WERI-Rb-1 (cell line): Measurements from ENCODE around the gene SYS1.

Experiments used
- DNase-seq: peaks from one replicate; pipeline ENCODE4 v3.0.0-alpha.2; 2020
- H3K27ac ChIP-seq: fragments of 250-450 bp; sonication (Bioruptor Pico); 2 replicates; pipeline ENCODE4 v1.5.1; 2020; ENCODE audit warnings: mild to moderate bottlenecking, moderate library complexity
- H3K27me3 ChIP-seq: fragments of 250-450 bp; sonication (Bioruptor Pico); 2 replicates; pipeline ENCODE4 v1.5.1; 2021; ENCODE audit warnings: mild to moderate bottlenecking, low read depth, moderate library complexity; ENCODE audit not compliant: insufficient read depth, severe bottlenecking
- H3K36me3 ChIP-seq: fragments of 250-450 bp; sonication (Bioruptor Pico); 2 replicates; pipeline ENCODE4 v1.5.1; 2020; ENCODE audit warnings: mild to moderate bottlenecking, moderate library complexity
- H3K4me3 ChIP-seq: 2 replicates; pipeline ENCODE4 v1.5.1; 2011; ENCODE audit warnings: low read depth, mild to moderate bottlenecking, control low read depth, low read length
- H3K9me3 ChIP-seq: fragments of 250-450 bp; sonication (Bioruptor Pico); 2 replicates; pipeline ENCODE4 v1.5.1; 2021; ENCODE audit warnings: mild to moderate bottlenecking, moderate library complexity; ENCODE audit not compliant: severe bottlenecking
- CTCF ChIP-seq: IDR thresholded peaks from 2 replicates; pipeline ENCODE4 v1.5.1; 2011; ENCODE audit warnings: low read depth, mild to moderate bottlenecking, control low read depth, inconsistent platforms, low read length

Gene SYS1

DNA sequence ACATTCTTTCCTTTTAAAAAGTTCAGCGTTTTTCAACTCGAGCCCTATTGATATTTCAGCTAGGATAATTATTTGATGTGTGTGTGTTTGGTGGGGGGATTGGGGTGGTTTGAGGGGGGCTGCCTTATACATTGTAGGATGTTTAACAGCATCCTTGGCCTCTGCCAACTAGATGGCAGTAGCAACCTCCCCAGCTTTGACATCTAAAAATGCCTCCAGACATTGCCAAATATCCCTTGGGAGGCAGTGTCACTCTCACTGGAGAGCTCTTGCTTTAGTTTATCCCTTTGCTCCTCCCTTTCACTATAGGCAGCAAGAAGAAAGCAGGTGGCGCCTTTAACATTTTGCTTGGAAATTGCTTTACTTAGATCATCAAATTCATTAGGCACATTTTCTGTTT, 29.8 kb downstream of the SYS1 start:
- Histone ChIP-seq H3K27me3 (no peaks in the 10 kb centered on the region), H3K4me3 (no peak overlapping the region), H3K36me3 (no peaks in the 10 kb centered on the region), H3K9me3 (no peaks in the 10 kb centered on the region), H3K27ac (no peak overlapping the region)
- no peak for DNase-seq
- no peak for TF ChIP-seq CTCF

DNA sequence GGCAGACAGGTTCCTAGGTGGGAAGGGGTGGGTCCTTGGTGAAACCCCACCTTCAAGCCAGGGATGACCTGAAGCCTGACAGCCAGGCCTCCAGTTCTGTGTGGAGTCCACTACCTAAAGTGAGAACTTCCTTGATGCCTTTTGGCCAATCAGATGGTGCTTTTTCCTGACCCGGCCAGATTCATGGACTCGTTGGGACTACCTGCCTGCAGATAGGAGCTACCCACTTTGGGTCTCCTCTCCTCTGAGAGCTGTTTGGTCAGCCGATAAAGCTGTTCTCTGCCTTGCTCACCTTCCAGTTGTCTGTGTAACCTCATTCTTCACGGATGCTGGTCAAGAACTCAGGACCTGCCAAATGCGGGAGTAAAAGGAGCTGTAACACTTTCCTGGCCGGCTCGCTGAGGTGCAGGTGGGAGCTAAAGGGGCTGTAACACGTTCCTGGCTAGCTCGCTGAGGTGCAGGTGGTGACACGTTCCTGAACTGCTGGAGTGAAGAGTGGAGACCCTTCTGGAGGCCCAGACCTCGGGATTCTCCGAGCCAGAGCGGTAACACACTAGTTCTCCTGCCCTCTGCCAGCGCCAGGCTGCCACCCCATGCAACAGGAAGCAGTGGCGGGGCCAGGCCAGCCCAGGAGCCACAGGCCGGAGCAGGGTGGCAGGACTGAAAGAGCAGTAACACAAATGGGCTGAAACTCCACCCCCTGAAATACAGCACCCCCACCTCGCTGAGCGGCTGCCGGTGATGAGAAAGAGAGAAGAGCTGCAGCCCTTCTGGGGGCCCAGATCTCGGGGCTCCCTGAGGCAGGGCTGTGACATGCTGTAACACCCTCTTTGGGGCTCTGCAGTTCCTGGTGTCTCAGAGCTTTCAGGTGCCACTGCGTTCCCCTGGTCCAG, 31.5 kb downstream of the SYS1 start:
- Histone ChIP-seq H3K27ac (no peak overlapping the region), H3K9me3 (no peaks in the 10 kb centered on the region), H3K4me3 (no peak overlapping the region), H3K36me3 (no peaks in the 10 kb centered on the region), H3K27me3 (no peaks in the 10 kb centered on the region)
- no peak for TF ChIP-seq CTCF
- no peak for DNase-seq

GRCh38 chr20:45395114-45395415, 32.1 kb downstream of the SYS1 start:
- no peak for DNase-seq
- no peak for TF ChIP-seq CTCF
- no peaks in the 10 kb centered on the region for H3K27me3 ChIP-seq

DNA sequence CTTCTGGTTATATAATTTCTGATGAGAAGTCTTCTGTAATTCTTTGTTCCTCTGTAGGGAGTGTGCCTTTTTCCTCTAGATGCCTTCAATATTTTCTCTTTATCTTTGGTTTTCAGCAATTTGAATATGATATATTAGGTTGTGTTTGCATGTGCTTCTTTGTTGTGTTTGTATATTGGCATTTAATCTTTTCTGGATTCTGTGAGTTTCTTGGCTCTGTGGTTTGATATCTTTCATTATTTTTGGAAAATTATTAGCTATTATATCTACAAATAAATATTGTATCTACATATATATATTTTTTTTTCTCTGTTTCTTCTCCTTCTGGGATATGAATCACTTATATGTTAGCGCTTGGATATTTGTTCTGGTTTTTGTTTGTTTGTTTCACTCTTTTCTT, 36.1 kb downstream of the SYS1 start:
- Histone ChIP-seq H3K4me3 (no peak overlapping the region), H3K36me3 (no peaks in the 10 kb centered on the region), H3K27me3 (no peaks in the 10 kb centered on the region), H3K27ac (no peak overlapping the region), H3K9me3 (peaks cover 11% of the 10 kb centered on the region)
- TF ChIP-seq CTCF = no peak
- DNase-seq = no peak

More at GRCh38 chr20:45395114-45395415, 32.1 kb downstream of the SYS1 start:
- peaks cover 1% of the 10 kb centered on the region for H3K9me3 ChIP-seq
- H3K4me3 ChIP-seq = no peak overlapping the region
- H3K36me3 ChIP-seq = no peaks in the 10 kb centered on the region
- no peak overlapping the region for H3K27ac ChIP-seq

GRCh38 chr20:45400346-45401031, 37.5 kb downstream of the SYS1 start:
- Histone ChIP-seq H3K27ac (no peak overlapping the region), H3K27me3 (no peaks in the 10 kb centered on the region), H3K4me3 (no peak overlapping the region), H3K36me3 (no peaks in the 10 kb centered on the region), H3K9me3 (peaks cover 11% of the 10 kb centered on the region)
- DNase-seq = no peak
- no peak for TF ChIP-seq CTCF
